GM12875 (cell line): Measurements from ENCODE around the gene HIVEP3.

ENCODE experiments used
- H3K4me3 ChIP-seq: one replicate; pipeline ENCODE4 v1.5.1; 2011; ENCODE audit warnings: low read depth, low read length, control low read depth
- CTCF ChIP-seq: IDR thresholded peaks from 2 replicates; pipeline ENCODE4 v1.5.1; 2011; ENCODE audit warnings: low read depth, mild to moderate bottlenecking, control low read depth, inconsistent platforms, low read length, moderate library complexity, borderline replicate concordance; ENCODE audit not compliant: insufficient read depth

HIVEP3 gene

GRCh38 chr1:41765152-41765551, 153.6 kb downstream of the HIVEP3 start:
- TF ChIP-seq CTCF = no peak
- no peak overlapping the region for H3K4me3 ChIP-seq

GRCh38 chr1:41764656-41765055, 154.1 kb downstream of the HIVEP3 start:
- no peak for TF ChIP-seq CTCF
- H3K4me3 ChIP-seq = no peak overlapping the region

- H3K4me3 ChIP-seq = no peak overlapping the region
- no peak for TF ChIP-seq CTCF
These were observed 155.9 kb downstream of the HIVEP3 start for GRCh38 chr1:41762777-41763176.

- H3K4me3 ChIP-seq = no peak overlapping the region
- TF ChIP-seq CTCF = no peak
These were observed 156.5 kb downstream of the HIVEP3 start for GRCh38 chr1:41762251-41762650.

GRCh38 chr1:41758904-41759548, 159.7 kb downstream of the HIVEP3 start:
- no peak for TF ChIP-seq CTCF
- H3K4me3 ChIP-seq = no peak overlapping the region

GRCh38 chr1:41758500-41758899, 160.2 kb downstream of the HIVEP3 start:
- no peak overlapping the region for H3K4me3 ChIP-seq
- no peak for TF ChIP-seq CTCF

- peak; percentile 36; the same call in 1 of the 2 replicates for TF ChIP-seq CTCF
- no peak overlapping the region for H3K4me3 ChIP-seq
These were observed 164.2 kb downstream of the HIVEP3 start for GRCh38 chr1:41754540-41754939.
